Gastrocnemius medialis (tissue), 4 donors: ENCODE results near the gene RGCC. TPM values are rescaled to one million over a fixed set of nuclear protein-coding genes. Genes with fewer than 3 reads are reported as not detected.

Experiments used
- ATAC-seq, 2 donors: fragments of 150-250 bp; one replicate each; pipeline ENCODE4 v1.9.1; 2016
- DNase-seq, 2 donors: peaks; one replicate each; pipeline ENCODE4 v3.0.0-alpha.2; 2019
- H3K27ac ChIP-seq, 4 donors: fragments of 200-600 bp; sonication (generic); 1 replicate in 1 of 4; 2 replicates in 3 of 4; pipeline ENCODE4 v1.5.1; 2016 to 2018; ENCODE audit warnings: mild to moderate bottlenecking in 2 of 4, moderate library complexity in 1 of 4
- H3K27me3 ChIP-seq, 3 donors: fragments of 200-600 bp; sonication (generic) in 2 of 3; 1 replicate in 1 of 3; 2 replicates in 2 of 3; pipeline versions ENCODE4 v1.5.1 to v1.6.0; 2016 to 2019; ENCODE audit warnings: mild to moderate bottlenecking in 1 of 3, moderate library complexity in 1 of 3
- H3K36me3 ChIP-seq, 2 donors: fragments of 200-600 bp; sonication (generic) in 1 of 2; one replicate each; pipeline ENCODE4 v1.5.1; 2017 to 2018
- H3K4me1 ChIP-seq, 2 donors: fragments of 200-600 bp; sonication (generic) in 1 of 2; one replicate each; pipeline ENCODE4 v1.5.1; 2016 to 2017; ENCODE audit warnings: mild to moderate bottlenecking in 2 of 2
- H3K4me3 ChIP-seq, 4 donors: fragments of 200-600 bp; sonication (generic) in 3 of 4; 1 replicate in 1 of 4; 2 replicates in 3 of 4; pipeline ENCODE4 v1.5.1; 2016 to 2019; ENCODE audit warnings: mild to moderate bottlenecking in 2 of 4
- H3K9me3 ChIP-seq, 3 donors: fragments of 200-600 bp; sonication (generic) in 2 of 3; 1 replicate in 1 of 3; 2 replicates in 2 of 3; pipeline ENCODE4 v1.5.1; 2016 to 2019
- POLR2A ChIP-seq, 2 donors: fragments of 450-650 bp; IDR thresholded peaks; one replicate each; pipeline ENCODE4 v1.6.1; 2017; ENCODE audit warnings: antibody characterized with exemption in 2 of 2, mild to moderate bottlenecking in 2 of 2, moderate library complexity in 2 of 2
- in situ Hi-C, 4 donors: fragments of 200-750 bp; cut with MboI; loops; one replicate each; pipeline versions ENCODE4 v1.15.0 to v1.8.0; 2017; ENCODE audit warnings: low sequenced_read_pairs in 4 of 4
- intact Hi-C: fragments of 100-400 bp; cut with DNase I; formaldehyde crosslinking; loops from one replicate; pipeline ENCODE4 v1.15.1; 2023; ENCODE audit warnings: low total_unique reads
- total RNA-seq, 4 donors: library from RNA; depleted of rRNA; stranded (reverse); fragments of >200 nt; gene quantifications; one replicate each; pipeline versions ENCODE4 v1.1.0 to v1.2.3, GENCODE V29; 2016
- TF ChIP-seq, protein P1 (sequence below), 5 experiments: fragments of 450-650 bp in 3 of 5; fragments of 200-600 bp in 2 of 5; sonication (generic) in 2 of 5; IDR thresholded peaks in 4 of 5; conservative IDR thresholded peaks in 1 of 5; 1 replicate in 4 of 5; 2 replicates in 1 of 5; pipeline ENCODE4 v1.5.1; 2016 to 2019; ENCODE audit warnings: antibody characterized with exemption in 5 of 5, mild to moderate bottlenecking in 3 of 5, moderate library complexity in 3 of 5

The RGCC gene
- total RNA-seq, 4 donors from 2014 or later = 56.1 to 135 (median 92.0) TPM

DNA sequence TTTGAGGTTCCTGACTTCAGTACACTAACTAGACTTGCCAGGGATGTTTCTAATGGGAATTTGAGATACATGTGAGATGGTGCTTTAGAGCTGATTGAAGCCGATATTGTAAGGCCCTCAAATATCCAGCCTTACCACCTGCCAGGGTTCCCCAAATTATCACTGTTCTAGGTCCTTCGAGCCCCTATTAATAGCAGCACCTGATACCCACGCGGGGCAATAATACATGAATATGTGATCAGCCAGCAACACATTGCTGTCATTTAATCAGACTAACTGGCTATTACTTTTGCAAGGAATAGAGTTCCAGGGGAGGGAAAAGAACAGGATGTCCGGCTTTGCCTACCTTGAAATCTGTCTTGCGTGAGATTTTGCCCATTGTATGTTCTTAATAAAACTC, 5.1 kb downstream of the RGCC start:
- peaks cover 21 to 26% (median 25%) of the 10 kb centered on the region in 3 donors for H3K27me3 ChIP-seq
- H3K9me3 ChIP-seq = no peaks in the 10 kb centered on the region
- ATAC-seq (no peak), DNase-seq (no peak)
- H3K4me3 ChIP-seq = peak overlapping the region in 3 of 4 donors; percentile 11 to 73 (median 24)
- intact Hi-C loops (no loop called here), in situ Hi-C loops (loop anchor here in 2 of 4 donors (25.0 kb wide), 2 partner anchors 175 to 200 kb away; no protein-coding TSS in a partner anchor)
- H3K27ac ChIP-seq = peak overlapping the region; percentile 27 to 59 (median 47)
- H3K36me3 ChIP-seq = peaks cover 0 to 15% of the 10 kb centered on the region in 2 donors
- TF ChIP-seq POLR2A (IDR thresholded peaks at IDR 0.05) = no peak
- H3K4me1 ChIP-seq = peaks cover 11 to 15% of the 10 kb centered on the region in 2 donors

DNA sequence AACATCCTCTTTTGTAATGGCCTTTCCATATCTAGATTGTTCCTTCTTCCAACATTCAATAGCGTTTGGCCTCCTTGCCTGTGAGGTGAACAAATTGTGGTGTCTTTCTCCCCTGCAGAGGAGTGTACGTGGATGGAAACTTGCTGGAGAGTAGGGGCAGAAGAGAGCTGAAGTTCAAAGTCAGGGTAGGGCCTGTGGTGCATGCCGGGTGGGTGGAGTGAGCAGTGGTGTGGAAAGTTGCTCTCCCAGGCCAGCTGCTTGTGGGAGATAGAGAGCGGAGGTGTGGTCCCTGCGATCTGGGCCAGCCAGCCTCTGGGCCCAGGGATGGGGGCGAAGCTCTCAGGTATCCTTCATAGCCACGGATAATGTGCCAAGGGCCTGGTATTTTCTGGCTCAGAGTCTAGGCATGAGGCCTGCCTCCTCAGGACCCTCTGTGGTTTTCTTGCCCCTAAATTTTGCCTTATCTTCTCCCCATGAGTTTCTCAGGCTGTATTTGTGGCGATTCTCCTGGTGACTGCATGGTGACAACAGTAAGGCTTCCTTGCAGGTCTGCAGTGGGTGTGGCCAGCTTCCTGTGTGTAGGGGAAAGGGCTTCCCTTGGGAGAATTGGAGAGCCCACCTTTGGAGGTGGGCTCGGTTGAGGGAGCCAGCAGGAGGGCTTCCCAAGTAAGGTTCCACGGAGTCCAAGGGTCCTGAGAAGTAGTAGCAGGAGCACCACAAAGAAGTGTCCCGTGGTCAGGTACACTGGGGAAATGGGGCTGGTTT, 6.7 kb downstream of the RGCC start:
- in situ Hi-C loops = loop anchor here in 2 of 4 donors (25.0 kb wide), 2 partner anchors 173 to 198 kb away; no protein-coding TSS in a partner anchor
- ATAC-seq (no peak), DNase-seq (no peak)
- peaks cover 9 to 13% (median 10%) of the 10 kb centered on the region in 3 donors for H3K27me3 ChIP-seq
- peaks cover 0 to 18% of the 10 kb centered on the region in 2 donors for H3K36me3 ChIP-seq
- H3K9me3 ChIP-seq = no peaks in the 10 kb centered on the region
- intact Hi-C loops = no loop called here
- H3K4me3 ChIP-seq = peak overlapping the region in 1 of 4 donors; percentile 73
- H3K4me1 ChIP-seq = peaks cover 5 to 9% of the 10 kb centered on the region in 2 donors
- no peak for TF ChIP-seq POLR2A (IDR thresholded peaks at IDR 0.05)
- TF ChIP-seq, protein P1, sequence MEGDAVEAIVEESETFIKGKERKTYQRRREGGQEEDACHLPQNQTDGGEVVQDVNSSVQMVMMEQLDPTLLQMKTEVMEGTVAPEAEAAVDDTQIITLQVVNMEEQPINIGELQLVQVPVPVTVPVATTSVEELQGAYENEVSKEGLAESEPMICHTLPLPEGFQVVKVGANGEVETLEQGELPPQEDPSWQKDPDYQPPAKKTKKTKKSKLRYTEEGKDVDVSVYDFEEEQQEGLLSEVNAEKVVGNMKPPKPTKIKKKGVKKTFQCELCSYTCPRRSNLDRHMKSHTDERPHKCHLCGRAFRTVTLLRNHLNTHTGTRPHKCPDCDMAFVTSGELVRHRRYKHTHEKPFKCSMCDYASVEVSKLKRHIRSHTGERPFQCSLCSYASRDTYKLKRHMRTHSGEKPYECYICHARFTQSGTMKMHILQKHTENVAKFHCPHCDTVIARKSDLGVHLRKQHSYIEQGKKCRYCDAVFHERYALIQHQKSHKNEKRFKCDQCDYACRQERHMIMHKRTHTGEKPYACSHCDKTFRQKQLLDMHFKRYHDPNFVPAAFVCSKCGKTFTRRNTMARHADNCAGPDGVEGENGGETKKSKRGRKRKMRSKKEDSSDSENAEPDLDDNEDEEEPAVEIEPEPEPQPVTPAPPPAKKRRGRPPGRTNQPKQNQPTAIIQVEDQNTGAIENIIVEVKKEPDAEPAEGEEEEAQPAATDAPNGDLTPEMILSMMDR (IDR thresholded peaks at IDR 0.05 in 4 of 5, conservative IDR thresholded peaks at IDR 0.05 in 1 of 5) = no peak
- H3K27ac ChIP-seq = peak overlapping the region; percentile 42 to 57 (median 50)

DNA sequence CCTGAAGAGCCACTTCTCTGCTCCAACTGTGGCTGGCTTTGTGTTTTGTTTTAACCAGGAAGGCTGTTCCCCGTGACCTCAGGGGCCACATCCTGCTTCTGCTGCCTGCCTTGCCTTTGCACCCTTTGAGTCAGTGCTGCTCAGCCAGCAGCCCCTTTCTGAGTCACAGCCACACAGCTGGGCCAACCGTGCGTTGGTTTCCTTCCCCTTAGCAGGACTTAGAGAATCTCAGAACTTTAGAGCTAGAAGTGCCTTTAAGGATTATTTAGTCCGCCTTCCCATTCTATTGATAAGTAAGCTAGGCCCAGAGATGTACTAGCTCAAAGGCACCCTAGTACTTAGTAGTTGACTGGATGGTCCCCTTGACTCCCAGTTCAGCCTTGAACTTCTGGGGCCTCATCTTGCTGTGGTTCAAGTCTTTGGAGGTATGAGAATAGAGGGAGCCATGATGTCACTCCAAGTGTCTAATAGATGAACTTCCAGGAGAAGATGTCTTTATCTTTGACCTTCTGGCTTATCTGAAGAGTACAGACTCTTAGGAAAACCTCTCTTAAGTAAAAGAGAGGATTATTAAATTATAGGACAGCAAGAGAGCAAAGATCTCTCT, 8.0 kb downstream of the RGCC start:
- in situ Hi-C loops (loop anchor here in 2 of 4 donors (25.0 kb wide), 2 partner anchors 172 to 197 kb away; no protein-coding TSS in a partner anchor), intact Hi-C loops (no loop called here)
- TF ChIP-seq, protein P1 (IDR thresholded peaks at IDR 0.05 in 4 of 5, conservative IDR thresholded peaks at IDR 0.05 in 1 of 5) = no peak
- TF ChIP-seq POLR2A (IDR thresholded peaks at IDR 0.05) = peak; percentile 13 to 24
- ATAC-seq = peak; percentile 22 to 36
- Histone ChIP-seq H3K4me3 (no peak overlapping the region), H3K4me1 (peaks cover 5 to 9% of the 10 kb centered on the region in 2 donors), H3K36me3 (peaks cover 0 to 18% of the 10 kb centered on the region in 2 donors), H3K27me3 (peaks cover 0 to 9% (median 3%) of the 10 kb centered on the region in 3 donors), H3K9me3 (no peaks in the 10 kb centered on the region), H3K27ac (peak overlapping the region; percentile 42 to 57 (median 50))
- DNase-seq = peak in 1 of 2 donors; percentile 41

DNA sequence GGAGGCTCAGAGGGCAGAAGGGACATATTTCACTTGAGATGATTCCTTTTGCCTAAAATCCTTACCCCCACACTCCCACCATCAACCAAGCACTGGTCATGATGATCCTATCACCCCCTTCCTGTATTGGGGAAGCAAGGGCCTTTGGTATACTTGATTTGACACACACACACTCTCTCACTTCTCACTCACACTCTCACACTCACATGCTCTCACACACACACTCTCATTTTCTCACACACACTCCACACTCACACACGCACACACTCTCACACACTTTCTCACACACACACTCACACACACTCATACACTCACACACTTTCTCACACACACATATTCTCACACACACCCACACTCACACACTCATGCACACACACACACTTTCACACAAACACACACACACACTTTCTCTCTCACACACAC, 8.6 kb downstream of the RGCC start:
- Histone ChIP-seq H3K9me3 (no peaks in the 10 kb centered on the region), H3K27ac (peak overlapping the region; percentile 19 to 57 (median 49)), H3K4me1 (peaks cover 5 to 9% of the 10 kb centered on the region in 2 donors), H3K27me3 (peaks cover 0 to 4% (median 3%) of the 10 kb centered on the region in 3 donors), H3K36me3 (peaks cover 0 to 21% of the 10 kb centered on the region in 2 donors), H3K4me3 (no peak overlapping the region)
- DNase-seq (no peak), ATAC-seq (no peak)
- TF ChIP-seq, protein P1 (IDR thresholded peaks at IDR 0.05 in 4 of 5, conservative IDR thresholded peaks at IDR 0.05 in 1 of 5) = no peak
- TF ChIP-seq POLR2A (IDR thresholded peaks at IDR 0.05) = no peak
- intact Hi-C loops (no loop called here), in situ Hi-C loops (loop anchor here in 2 of 4 donors (25.0 kb wide), 2 partner anchors 171 to 196 kb away; no protein-coding TSS in a partner anchor)
